HG02970 (cell line): ENCODE data around the gene STK17B.
A peak's percentile ranks its signal among the peaks of the same experiment; 100 is the strongest.
"Not testable (repeated sequence)": the region's sequence is repeated elsewhere in the genome, so short reads cannot be mapped to it uniquely, and the experiment has no call there.

Experiments
- ATAC-seq: cut with Tn5 transposase; IDR thresholded peaks from one replicate; pipeline ENCODE4 v1.9.1; 2021; ENCODE audit warnings: mild to moderate bottlenecking, moderate library complexity, moderate number of reproducible peaks; ENCODE audit not compliant: unreplicated experiment, low FRiP score

Gene STK17B

DNA sequence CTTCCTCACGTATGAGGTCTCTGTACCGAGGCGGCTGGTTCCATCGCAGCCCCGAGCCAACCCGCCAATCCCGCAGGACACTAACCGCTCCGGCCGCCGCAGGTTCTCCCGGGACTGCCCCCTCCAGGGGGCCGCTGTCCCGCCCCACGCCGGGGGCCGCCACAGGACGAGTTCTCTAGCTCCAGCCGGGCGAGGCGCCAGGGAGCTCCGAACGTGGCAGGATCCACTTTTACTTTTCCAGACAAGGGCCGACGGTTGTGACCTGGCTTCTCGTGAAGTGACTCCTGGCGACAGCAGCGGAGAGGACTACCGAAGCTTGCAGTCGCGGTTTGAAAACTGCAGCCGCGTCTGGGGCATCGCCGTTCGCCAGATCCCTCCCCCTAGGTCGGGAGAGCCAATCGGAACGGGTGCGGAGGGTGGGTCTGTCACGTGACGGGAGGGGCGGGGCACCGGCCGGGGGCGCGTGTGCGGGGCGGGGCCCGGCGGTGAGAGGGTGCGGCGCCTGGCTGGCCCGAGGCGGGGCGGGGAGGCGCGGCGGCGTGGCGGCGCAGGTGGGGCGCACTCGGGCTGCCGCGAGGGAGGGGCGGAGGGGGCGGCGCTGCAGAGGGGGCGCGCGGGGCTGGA, at the start of gene STK17B:
Gene STK17B, minus strand, starts transcription at position 331 of the 624 bp plus-strand sequence. CDS start 8,195 bp downstream, outside the sequence.
- peak; percentile 66 for ATAC-seq

DNA sequence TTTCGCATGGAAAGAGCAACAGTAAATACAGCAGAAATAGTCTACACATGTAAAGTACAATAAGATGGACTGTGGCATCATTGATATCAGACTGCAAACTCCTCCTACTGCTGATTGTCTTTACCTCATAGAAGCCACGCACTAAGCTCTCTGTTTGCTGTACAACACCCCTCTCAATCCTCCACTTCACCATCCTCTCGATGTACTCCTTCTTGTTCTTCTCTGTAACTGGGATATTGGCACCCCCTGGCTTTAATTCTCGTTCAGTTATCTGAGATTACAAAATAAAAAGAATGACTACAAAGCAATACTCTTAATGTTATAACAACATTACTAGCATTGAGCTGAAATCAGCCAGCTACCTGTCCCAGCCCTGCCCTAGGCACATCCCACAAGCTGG, 49.3 kb upstream of the STK17B start:
- ATAC-seq: no peak

DNA sequence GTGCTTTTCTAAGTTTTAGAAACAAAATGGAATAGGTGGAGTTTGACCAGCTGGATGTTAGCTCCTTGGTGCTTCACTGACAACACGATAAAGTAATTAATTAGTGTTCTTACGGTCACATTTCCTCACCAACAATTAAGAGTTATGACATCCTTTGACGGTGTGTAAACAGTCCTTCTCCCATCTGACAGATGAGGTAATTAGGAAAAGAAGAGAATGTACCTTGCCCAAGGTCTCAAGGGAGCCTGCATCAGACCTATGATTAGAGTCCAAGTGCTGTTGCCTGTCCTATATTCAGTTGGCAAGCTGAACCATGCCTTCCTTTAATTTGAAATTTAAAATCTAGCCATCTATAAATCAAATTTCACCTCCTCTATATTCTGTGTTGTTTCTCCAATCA, 48.3 kb upstream of the STK17B start:
- ATAC-seq: no peak

DNA sequence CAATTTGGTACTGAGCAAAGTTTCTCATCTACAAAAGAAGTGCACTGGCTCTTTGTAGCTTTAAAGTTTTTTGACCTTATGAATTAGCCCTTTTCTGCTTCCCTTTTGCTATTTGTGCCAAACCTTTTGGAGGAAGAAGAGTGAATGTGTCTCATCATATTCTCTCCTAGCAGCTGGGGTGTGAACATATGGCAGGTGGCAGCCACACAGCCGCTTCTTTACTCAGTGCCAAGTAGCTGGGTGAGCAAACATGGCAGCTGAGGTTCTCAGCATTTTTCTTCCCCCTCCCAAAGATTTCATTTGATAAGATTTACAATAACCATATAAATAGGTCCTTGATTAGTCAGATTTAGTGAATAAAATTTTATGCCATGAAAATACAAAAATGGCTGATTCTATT, 46.7 kb upstream of the STK17B start:
- no peak for ATAC-seq

DNA sequence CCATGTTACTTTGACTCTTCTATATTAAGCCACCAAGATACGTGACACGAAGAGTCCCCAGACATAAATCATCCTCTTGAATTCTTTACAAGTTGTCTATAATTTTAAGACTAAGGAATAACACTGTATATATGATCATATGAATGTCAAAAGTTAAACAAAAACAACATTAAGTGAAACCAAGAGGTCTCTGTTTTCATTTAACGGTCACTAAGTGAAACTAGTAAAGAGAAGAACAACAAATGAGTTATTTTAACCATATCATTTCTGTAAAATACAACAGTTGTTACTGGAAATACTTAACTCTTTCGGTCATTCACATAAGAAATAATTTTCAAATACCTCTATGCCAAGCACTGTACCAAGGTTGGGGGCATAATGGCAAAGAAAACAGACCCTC, 45.7 kb upstream of the STK17B start:
- ATAC-seq: no peak

DNA sequence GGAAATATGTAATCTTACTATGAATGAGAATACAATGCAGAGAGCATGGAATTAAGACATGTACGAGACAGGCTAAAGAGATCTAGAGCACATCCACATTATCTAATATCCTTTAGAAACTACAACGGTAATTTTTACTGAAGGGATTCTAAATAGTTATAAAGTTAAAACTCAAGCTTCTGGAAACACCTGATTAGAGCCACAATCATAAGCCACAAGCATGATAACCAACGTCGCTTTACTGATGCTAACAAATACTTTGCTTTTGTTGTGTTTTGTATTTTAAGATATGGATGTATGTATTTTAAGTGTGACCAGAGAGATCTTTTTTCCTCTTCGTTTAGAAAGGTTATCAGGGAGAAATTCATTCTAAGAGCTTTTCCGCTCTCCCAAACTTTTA, 44.0 kb upstream of the STK17B start:
- ATAC-seq: no peak

DNA sequence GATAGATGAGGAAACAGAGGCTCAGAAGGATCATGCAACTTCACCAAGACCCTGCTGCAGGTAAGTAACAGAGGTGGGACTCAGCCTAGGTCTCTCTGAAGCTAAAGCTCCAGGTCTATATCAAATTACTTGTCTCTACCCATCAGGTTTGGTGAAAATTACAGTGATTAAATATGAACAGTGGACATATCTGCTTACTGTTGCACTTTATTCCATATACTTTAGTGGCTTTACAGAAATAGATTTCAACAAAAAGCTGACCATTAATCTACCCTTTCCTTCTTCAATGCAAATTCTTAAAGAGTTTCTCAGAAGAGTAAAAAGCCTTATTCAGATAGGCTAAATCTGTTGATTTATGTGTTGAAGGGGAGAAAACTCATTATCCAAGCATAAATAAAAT, 42.8 kb upstream of the STK17B start:
- no peak for ATAC-seq

DNA sequence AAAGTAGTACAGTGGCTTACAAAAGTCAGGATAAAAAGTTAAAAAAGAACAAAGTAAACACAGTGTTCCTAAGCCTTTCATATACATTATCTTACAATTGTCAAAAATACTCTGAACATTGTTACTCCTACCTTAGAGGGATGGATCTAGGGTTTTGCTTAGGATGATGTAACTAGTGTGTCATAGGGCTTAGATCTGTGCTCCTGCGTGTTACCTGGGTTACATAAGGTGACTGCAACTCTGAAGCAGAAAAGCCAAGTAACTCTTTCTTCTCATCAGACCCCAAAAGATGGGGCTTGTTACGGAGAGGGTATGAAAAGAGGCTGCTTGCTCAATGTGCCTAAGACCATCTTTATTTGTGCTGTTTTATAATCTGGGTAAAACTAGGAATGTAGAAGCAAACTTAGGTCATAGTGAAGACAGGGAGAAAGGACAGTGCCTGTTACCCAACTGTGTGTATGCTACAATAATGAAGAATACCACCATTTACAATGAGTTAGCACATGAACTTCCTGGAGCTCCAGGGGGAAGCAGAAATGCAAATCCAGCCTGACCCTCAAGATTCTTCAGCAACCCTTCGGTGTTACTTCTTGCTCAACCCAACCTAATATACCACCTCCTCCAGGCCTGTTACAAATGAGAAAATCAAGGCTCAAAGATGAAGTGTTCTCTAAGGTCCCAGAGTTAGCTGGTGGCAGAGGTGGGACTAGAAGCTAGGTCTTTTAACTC, 42.0 kb upstream of the STK17B start:
- ATAC-seq: no peak

DNA sequence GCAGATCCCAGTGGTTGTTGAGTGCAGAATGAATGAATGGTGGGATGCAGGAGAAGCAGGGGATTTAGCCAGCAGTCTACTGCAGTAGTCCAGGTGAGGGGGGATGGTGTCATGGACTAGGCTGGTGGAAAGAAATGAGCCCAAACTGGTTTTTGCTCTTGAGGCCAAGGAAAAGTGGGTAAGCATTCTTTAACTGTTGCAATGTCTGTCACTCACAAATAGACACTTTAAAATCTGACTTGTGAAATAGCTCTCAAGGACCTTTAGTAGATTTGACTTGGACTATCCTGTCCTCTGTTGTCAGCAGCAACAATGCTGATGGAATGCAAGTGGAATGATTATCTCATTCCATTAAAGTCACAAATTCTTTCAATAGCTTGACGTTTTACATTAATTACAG, 37.5 kb upstream of the STK17B start:
- ATAC-seq: no peak

DNA sequence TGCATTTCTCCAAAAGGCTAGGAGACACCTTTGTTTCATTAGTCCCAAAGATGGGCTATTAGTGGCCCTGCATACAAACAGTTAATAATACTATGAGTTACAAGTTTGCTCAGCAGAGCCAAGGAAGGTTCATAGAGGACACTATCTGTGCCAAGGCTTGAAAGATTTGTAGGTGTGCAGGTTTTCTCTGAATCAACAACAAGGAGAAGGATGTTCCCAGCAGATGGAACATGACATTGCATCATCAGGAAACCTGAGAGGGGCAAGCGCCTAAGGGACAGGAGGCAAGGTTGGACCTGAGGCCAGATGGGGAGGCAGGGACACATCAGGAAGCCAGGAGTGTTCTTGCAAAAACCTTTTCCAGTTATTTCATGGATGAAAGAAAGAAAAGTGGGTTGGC, 35.4 kb upstream of the STK17B start:
- no peak for ATAC-seq

DNA sequence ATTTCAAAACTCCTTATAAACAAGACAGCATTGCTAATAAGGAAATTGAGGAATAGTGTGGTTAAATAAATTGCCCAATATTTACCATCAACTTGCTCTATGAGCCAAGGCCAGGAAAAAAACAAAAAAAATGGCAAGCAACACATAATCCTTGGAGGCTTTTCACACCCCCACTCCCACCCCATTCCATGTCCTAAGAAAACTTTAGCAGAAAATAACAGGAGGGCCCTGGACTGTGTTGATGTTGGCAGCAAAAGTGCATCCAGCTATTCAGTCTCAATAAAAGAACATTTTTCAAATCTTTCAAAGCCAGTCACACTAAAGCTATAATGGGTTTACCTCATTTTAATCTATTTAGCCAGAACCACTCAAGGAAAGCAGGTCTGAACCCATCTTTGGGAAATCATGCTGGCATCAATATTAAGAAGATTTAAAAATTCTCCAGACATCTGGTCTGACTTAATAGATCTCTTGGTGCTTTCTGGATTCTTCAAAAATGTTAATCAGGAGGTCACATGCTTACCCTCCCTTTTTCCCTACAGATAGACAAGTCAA, 34.6 kb upstream of the STK17B start:
- no peak for ATAC-seq

DNA sequence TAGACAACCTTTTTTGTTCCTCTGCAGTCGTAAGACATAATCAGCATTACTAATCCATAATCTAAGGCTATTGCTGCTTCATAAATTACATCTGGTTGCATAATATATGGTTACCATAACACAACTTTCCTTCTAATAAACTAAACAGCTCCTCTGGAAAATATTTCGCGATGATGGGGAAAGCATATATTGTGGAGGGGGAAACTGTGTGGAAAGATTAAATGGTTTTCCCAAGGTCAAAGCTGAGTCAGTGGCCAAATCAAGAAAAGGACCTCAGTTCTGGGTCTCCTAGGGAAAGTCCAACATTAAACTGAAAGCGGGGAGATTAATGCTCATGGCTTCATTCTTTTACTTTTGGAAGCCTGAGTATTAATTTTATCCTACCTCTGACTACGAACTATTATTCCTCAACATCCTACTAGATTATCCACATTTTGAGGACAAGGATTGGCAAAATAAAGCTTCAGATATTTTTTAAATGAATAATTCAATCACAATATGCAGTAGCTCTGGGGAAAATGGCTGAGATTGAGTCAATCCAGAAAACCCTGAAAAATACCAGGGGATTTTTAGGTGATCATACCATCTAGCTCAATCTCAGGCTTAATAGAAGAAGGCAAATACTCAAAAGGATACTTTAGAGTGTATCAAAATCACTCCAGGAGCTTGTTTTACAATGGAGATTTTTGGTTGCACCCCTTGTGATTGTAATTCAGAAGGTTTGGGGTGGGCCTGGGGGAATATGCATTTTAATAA, 33.8 kb upstream of the STK17B start:
- ATAC-seq: no peak

DNA sequence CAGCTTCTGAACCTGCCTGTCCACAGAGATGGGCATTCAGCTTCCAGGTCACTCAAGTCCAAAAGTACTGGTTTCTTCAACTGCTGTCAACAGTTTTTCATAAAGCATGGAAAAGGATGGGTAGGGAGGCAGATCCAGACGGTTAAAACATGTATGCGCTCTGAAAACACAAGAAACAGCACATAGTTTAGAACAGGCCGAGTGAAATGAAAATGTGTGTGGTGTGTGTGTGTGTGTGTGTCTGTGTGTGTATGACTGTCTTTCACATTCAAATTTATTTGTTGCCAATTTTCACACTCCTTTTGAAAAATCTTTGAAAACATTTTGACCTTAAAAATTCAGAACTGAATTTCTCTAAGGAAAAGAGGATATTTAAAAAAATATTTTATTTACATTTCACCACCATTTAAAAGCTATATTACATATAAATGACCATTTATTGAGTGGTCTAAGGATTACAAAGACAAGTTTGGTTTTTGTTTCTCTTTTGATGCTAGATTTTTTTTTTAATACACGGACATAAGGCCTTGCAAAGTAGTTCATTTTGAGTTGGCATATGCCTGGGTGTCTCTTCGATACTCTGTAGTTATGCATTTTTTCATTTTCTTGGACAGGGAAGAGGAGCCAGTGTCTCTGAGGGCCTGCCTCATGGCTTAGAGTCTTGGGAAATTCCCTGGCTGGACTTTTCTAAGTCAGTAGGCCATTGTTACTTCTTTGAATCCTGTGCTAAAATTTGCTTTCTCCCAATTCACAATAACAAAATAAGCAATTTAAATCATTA, 30.0 kb upstream of the STK17B start:
- no peak for ATAC-seq

DNA sequence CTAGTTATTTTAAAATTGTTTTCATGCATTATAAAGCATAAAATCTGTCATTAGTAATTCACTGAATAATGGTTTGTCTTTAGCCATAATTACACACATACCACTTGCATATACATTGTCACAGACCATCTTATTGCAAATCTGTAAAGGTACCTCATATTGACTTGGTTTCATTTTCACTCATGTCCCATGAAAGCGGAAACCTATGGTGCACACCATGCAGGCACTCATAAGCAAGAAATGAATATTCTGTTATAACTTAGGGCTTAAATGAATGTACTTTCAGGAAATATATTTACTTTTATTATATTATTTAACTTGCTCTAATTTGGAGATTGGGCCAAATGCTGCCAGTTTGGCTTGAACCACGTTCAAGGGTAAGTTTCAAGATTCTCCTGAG, 29.2 kb upstream of the STK17B start:
- peak; percentile 97 for ATAC-seq

DNA sequence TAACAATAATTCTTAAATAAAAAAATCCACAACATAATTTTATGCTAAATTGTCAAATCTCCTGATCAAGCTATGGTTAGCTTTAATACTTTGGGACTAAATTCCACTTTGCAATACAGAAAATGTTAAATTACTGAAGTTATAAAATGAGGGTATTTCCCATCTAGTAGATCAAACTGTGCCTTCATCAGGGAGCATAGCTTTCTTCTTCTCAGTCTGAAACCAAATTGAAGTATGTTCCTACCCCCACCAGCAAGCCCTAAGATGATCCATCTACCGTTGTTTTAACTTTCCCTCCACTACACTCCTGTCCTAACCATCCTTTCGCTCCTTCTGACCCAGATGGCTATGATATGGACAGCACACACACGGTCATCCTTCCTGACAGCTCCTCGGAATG, 24.4 kb upstream of the STK17B start:
- ATAC-seq: no peak

DNA sequence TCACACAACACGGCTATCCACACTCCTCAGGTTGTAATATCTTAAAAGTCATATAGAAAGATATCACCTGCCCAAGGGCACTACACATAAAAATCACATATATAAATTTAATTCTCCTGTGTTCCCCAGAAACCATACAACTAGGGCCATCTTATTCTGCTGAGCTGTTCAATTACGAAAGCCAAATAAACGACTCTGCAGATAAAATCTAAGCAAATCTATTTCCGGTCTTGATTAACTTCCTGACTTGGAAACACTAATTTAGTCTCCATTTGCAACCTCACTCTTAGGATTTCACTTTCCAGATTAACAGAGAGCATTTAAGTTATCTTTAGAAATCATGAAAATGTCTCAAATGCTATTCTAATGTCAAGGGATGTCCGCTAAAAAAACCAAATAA, 23.9 kb upstream of the STK17B start:
- ATAC-seq: no peak

DNA sequence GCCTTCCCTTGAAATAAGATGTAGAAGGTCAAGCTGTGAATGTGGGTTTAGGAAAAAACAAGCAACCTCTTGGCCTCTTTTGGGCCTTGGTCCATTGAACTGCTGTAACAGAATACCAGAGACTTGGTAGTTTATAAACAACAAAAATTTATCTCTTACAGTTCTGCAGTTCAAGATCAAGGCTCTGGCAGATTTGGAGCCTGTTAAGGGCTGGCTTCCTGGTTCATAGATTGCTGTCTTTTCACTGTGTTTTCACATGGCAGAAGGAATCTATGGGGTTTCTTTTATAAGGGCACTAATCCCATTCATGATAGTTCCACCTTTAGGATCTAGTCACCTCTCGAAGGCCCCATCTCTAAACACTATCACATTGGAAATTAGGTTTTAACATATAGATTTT, 20.2 kb upstream of the STK17B start:
- no peak for ATAC-seq

DNA sequence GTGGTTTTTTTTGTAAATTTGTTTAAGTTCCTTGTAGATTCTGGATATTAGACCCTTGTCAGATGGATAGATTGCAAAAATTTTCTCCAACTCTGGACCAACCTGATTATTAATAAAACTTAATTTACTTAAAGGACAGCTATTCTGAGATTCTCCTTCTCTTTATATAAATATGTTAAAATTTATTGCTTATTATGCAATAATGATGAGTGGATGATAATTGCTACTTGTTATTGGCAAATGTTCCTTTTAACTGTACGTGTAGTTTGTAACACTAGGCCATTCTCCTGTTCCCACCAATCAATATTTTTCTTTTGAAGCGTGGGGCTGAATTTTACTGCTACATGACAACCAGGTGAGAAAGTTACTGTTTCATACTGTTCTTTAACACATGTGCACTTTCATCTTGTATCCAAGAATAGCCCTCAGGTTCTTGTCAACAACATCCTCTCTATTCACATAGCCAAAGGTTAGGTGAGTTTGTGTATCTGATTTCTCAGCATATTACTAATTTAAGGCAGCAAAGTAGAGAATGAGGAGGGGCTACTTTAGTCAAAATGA, 16.6 kb upstream of the STK17B start:
- ATAC-seq: no peak

DNA sequence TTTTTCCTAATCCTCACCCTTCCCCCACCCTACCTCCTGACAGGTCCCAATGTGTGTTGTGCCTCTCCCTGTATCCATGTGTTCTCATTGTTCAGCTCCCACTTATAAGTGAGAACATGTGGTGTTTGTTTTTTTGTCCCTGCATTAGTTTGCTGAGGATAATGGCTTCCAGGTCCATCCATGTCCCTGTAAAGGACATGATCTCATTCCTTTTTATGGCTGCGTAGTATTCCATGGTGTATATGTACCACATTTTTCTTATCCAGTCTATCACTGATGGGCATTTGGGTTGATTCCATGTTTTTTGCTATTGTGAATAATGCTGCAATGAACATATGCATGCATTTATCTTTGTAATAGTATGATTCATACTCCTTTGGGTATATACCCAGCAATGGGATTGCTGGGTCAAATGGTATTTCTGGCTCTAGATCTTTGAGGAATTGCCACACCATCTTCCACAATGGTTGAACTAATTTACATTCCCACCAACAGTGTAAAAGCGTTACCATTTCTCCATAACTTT, 15.9 kb upstream of the STK17B start:
- not testable (repeated sequence) for ATAC-seq
